ENCODE results near the gene PKP4. TPM values are rescaled to one million over a fixed set of nuclear protein-coding genes. Genes with fewer than 3 reads are reported as not detected.

PKP4 gene
- total and polyA plus RNA-seq, 2 of the 8 experiments (the other 6 are each of a cell fraction or from before 2014, with no cell fraction given), result 48.2 to 88.0 TPM

GRCh38 chr2:158677542-158677941 lies 220.8 kb downstream of the PKP4 start:
- Histone ChIP-seq H3K18ac (ENCODE audit: extremely low read depth, low read length) (no peak overlapping the region), H3K4ac (replicated peaks; ENCODE audit: insufficient read length, low read depth, low read length) (no peak overlapping the region), H4K20me1 (replicated peaks in 1 of 2; ENCODE audit: control insufficient read depth in 1 of 2, insufficient read depth in 2 of 2, low read length in 2 of 2) (no peaks in the 10 kb centered on the region), H2AFZ (ENCODE audit: low read length) (no peak overlapping the region), H2BK5ac (ENCODE audit: low read depth, low read length) (no peak overlapping the region), H2BK15ac (ENCODE audit: low read length) (no peak overlapping the region), H2BK120ac (replicated peaks; ENCODE audit: low read depth, low read length) (no peak overlapping the region), H3K27me3 (replicated peaks in 1 of 4; ENCODE audit: control insufficient read depth in 3 of 4, extremely low read depth in 1 of 4, insufficient read depth in 3 of 4, low read length in 3 of 4) (no peaks in the 10 kb centered on the region), H4K5ac (ENCODE audit: insufficient read length, low read depth, low read length) (no peak overlapping the region), H2AK5ac (ENCODE audit: low read depth, low read length) (no peak overlapping the region), H3K4me1 (replicated peaks in 1 of 4; ENCODE audit: control insufficient read depth in 3 of 4, insufficient read depth in 4 of 4, low read length in 3 of 4) (peaks cover 0 to 6% (median 0%) of the 10 kb centered on the region in 4 experiments; a peak in 1 of 7 replicates), H3K9ac (replicated peaks in 1 of 4; ENCODE audit: extremely low read depth in 1 of 4, low read depth in 3 of 4, low read length in 3 of 4) (no peak overlapping the region), H3K27ac (ENCODE audit: low read depth, low read length) (no peak overlapping the region), H2BK20ac (ENCODE audit: low read length) (no peak overlapping the region), H3K4me2 (ENCODE audit: insufficient read depth in 1 of 2, low read depth in 2 of 2, low read length in 2 of 2) (no peak overlapping the region), H3K56ac (replicated peaks; ENCODE audit: insufficient read length, low read depth, low read length) (no peak overlapping the region), H4K91ac (replicated peaks; ENCODE audit: insufficient read length, low read length) (no peak overlapping the region), H3K23ac (ENCODE audit: insufficient read length) (no peak overlapping the region), H3K9me3 (ENCODE audit: insufficient read depth in 2 of 2, low read depth in 1 of 2, low read length in 1 of 2) (no peaks in the 10 kb centered on the region), H2BK12ac (ENCODE audit: low read depth, low read length) (no peak overlapping the region), H3K79me2 (ENCODE audit: control insufficient read depth in 1 of 2, insufficient read depth in 2 of 2, low read length in 2 of 2) (no peaks in the 10 kb centered on the region), H3K79me1 (ENCODE audit: low read depth, low read length) (no peaks in the 10 kb centered on the region), H3K23me2 (ENCODE audit: low read depth, low read length) (no peaks in the 10 kb centered on the region; the same call in 1 of the 2 replicates), H3K36me3 (ENCODE audit: control insufficient read depth in 2 of 4, insufficient read depth in 4 of 4, low read length in 3 of 4) (peaks cover 10 to 46% (median 17%) of the 10 kb centered on the region in 4 experiments), H4K8ac (ENCODE audit: extremely low read depth, insufficient read depth, low read length) (no peak overlapping the region), H3K14ac (ENCODE audit: insufficient read length) (no peak overlapping the region), H3K4me3 (ENCODE audit: extremely low read depth in 1 of 4, insufficient read depth in 2 of 4, low read depth in 3 of 4, low read length in 4 of 4) (no peak overlapping the region)
- 88 to 100% methylated on average over 1 to 4 of the region's 4 CpGs for WGBS, 2 experiments (ENCODE audit: extremely low coverage in 1 of 2, insufficient coverage in 1 of 2, insufficient read length in 1 of 2, insufficient replicate concordance in 2 of 2, low coverage in 1 of 2, low lambda C conversion rate in 2 of 2, missing lambda C conversion rate in 1 of 2)
- DNase-seq (ENCODE audit: low read depth in 1 of 2, low spot score in 2 of 2) (no peak), FAIRE-seq (no peak)
- ChIA-PET POLR2A (ENCODE audit: partially characterized antibody) (no interaction called here), CTCF (ENCODE audit: partially characterized antibody) (interaction anchor here (0.6 to 1.8 kb wide), 6 partner anchors 22 to 76 kb away, joined by 3 to 6 read pairs (median 6); no protein-coding TSS in a partner anchor)
- TF ChIP-seq BCL11A (IDR thresholded peaks at IDR 0.05; ENCODE audit: low read depth in 2 of 2, low read length in 2 of 2) (no peak), POU5F1 (IDR thresholded peaks at IDR 0.05; ENCODE audit: low read depth, low read length) (no peak), ASH2L (IDR thresholded peaks at IDR 0.05; ENCODE audit: low read length) (no peak)
